Neural progenitor cell (in vitro differentiated cells): Measurements from ENCODE around the gene CACYBP.

Source experiments
- CTCF ChIP-seq: fragments of 200-600 bp; sonication (generic); IDR thresholded peaks from 2 replicates; pipeline ENCODE4 v1.5.1; 2017; ENCODE audit warnings: antibody characterized with exemption, mild to moderate bottlenecking
- EZH2 ChIP-seq: fragments of 200-600 bp; sonication (generic); IDR thresholded peaks from 2 replicates; pipeline ENCODE4 v1.6.1; 2017; ENCODE audit warnings: antibody characterized with exemption, mild to moderate bottlenecking, moderate library complexity
- EZH2phosphoT487 ChIP-seq: fragments of 200-600 bp; sonication (generic); IDR thresholded peaks from 2 replicates; pipeline ENCODE4 v1.6.1; 2017; ENCODE audit warnings: antibody characterized with exemption

GRCh38 chr1:174969977-174970376 lies 29.8 kb upstream of the CACYBP start:
- no peak for TF ChIP-seq CTCF
- TF ChIP-seq EZH2phosphoT487: no peak
- no peak for TF ChIP-seq EZH2
